ENCODE measurements around the gene NIT1. TPM values are rescaled to one million over a fixed set of nuclear protein-coding genes. Genes with fewer than 3 reads are reported as not detected.
A peak's percentile ranks its signal among the peaks of the same experiment; 100 is the strongest.

Gene NIT1
- total RNA-seq (2014; rRNA removed; shearing (Covaris generic); ENCODE audit: low replicate concordance), result 32.0 and 38.2 TPM in 2 replicates

GRCh38 chr1:161117759-161118581, at the start of gene NIT1, which contains the start of gene PFDN2:
Gene NIT1 (plus strand): TSS chr1:161118105. CDS start chr1:161118177, 72 bp downstream.
Gene PFDN2 (minus strand): TSS chr1:161118037. CDS start chr1:161118026, 11 bp downstream.
- in situ Hi-C loops (cut with HindIII; ENCODE audit: low pct_unique_long_range_greater_than_20kb, low sequenced_read_pairs), result no loop called here

GRCh38 chr1:161068306-161069234, 49.3 kb upstream of the NIT1 start:
- no peak for DNase-seq (ENCODE audit: low read depth)
- in situ Hi-C loops (cut with HindIII; ENCODE audit: low pct_unique_long_range_greater_than_20kb, low sequenced_read_pairs), result no loop called here

More at GRCh38 chr1:161117759-161118581, at the start of gene NIT1, which contains the start of gene PFDN2:
- peak; percentile 76 for DNase-seq (ENCODE audit: low read depth)

- in situ Hi-C loops (cut with HindIII; ENCODE audit: low pct_unique_long_range_greater_than_20kb, low sequenced_read_pairs), result no loop called here
These were observed 48.7 kb upstream of the NIT1 start for GRCh38 chr1:161069241-161069640.

GRCh38 chr1:161069731-161070270, 48.1 kb upstream of the NIT1 start, which contains the start of gene ARHGAP30:
Gene ARHGAP30 (minus strand): TSS chr1:161069891. CDS start chr1:161069624, 267 bp downstream.
- DNase-seq (ENCODE audit: low read depth), result no peak
- in situ Hi-C loops (cut with HindIII; ENCODE audit: low pct_unique_long_range_greater_than_20kb, low sequenced_read_pairs), result no loop called here

More at GRCh38 chr1:161069241-161069640, 48.7 kb upstream of the NIT1 start:
- DNase-seq (ENCODE audit: low read depth), result no peak

- no peak for DNase-seq (ENCODE audit: low read depth)
- in situ Hi-C loops (cut with HindIII; ENCODE audit: low pct_unique_long_range_greater_than_20kb, low sequenced_read_pairs), result no loop called here
These were observed 47.1 kb upstream of the NIT1 start for GRCh38 chr1:161070761-161071160.

GRCh38 chr1:161071886-161072371, 46.0 kb upstream of the NIT1 start:
- DNase-seq (ENCODE audit: low read depth), result no peak
- in situ Hi-C loops (cut with HindIII; ENCODE audit: low pct_unique_long_range_greater_than_20kb, low sequenced_read_pairs), result no loop called here

- DNase-seq (ENCODE audit: low read depth), result no peak
- in situ Hi-C loops (cut with HindIII; ENCODE audit: low pct_unique_long_range_greater_than_20kb, low sequenced_read_pairs), result no loop called here
These were observed 45.0 kb upstream of the NIT1 start for GRCh38 chr1:161072751-161073449.

- in situ Hi-C loops (cut with HindIII; ENCODE audit: low pct_unique_long_range_greater_than_20kb, low sequenced_read_pairs), result no loop called here
- DNase-seq (ENCODE audit: low read depth), result no peak
These were observed 44.3 kb upstream of the NIT1 start for GRCh38 chr1:161073474-161074121.

- DNase-seq (ENCODE audit: low read depth), result no peak
- in situ Hi-C loops (cut with HindIII; ENCODE audit: low pct_unique_long_range_greater_than_20kb, low sequenced_read_pairs), result no loop called here
These were observed 43.1 kb upstream of the NIT1 start for GRCh38 chr1:161074676-161075368.

GRCh38 chr1:161076410-161076809, 41.5 kb upstream of the NIT1 start:
- in situ Hi-C loops (cut with HindIII; ENCODE audit: low pct_unique_long_range_greater_than_20kb, low sequenced_read_pairs), result no loop called here
- DNase-seq (ENCODE audit: low read depth), result no peak

- in situ Hi-C loops (cut with HindIII; ENCODE audit: low pct_unique_long_range_greater_than_20kb, low sequenced_read_pairs), result no loop called here
These were observed 40.5 kb upstream of the NIT1 start for GRCh38 chr1:161077426-161077825.

GRCh38 chr1:161079436-161080110, 38.3 kb upstream of the NIT1 start:
- no peak for DNase-seq (ENCODE audit: low read depth)
- in situ Hi-C loops (cut with HindIII; ENCODE audit: low pct_unique_long_range_greater_than_20kb, low sequenced_read_pairs), result no loop called here

More at GRCh38 chr1:161077426-161077825, 40.5 kb upstream of the NIT1 start:
- DNase-seq (ENCODE audit: low read depth), result no peak

GRCh38 chr1:161080441-161081405, 37.2 kb upstream of the NIT1 start:
- no peak for DNase-seq (ENCODE audit: low read depth)
- in situ Hi-C loops (cut with HindIII; ENCODE audit: low pct_unique_long_range_greater_than_20kb, low sequenced_read_pairs), result no loop called here

GRCh38 chr1:161081519-161081918, 36.4 kb upstream of the NIT1 start:
- in situ Hi-C loops (cut with HindIII; ENCODE audit: low pct_unique_long_range_greater_than_20kb, low sequenced_read_pairs), result no loop called here
- no peak for DNase-seq (ENCODE audit: low read depth)

GRCh38 chr1:161082483-161082882, 35.4 kb upstream of the NIT1 start:
- DNase-seq (ENCODE audit: low read depth), result no peak
- in situ Hi-C loops (cut with HindIII; ENCODE audit: low pct_unique_long_range_greater_than_20kb, low sequenced_read_pairs), result no loop called here
